ENCODE measurements around the gene GIT2.
"Not testable (repeated sequence)": the region's sequence is repeated elsewhere in the genome, so short reads cannot be mapped to it uniquely, and the experiment has no call there.

The GIT2 gene

GRCh38 chr12:110005319-110005973 lies 9.3 kb upstream of the GIT2 start:
- in situ Hi-C loops (cut with MboI; ENCODE audit: low sequenced_read_pairs), result no loop called here

- in situ Hi-C loops (cut with MboI; ENCODE audit: low sequenced_read_pairs), result no loop called here
Observed at GRCh38 chr12:110004598-110004997, 8.4 kb upstream of the GIT2 start.

- in situ Hi-C loops (cut with MboI; ENCODE audit: low sequenced_read_pairs), result no loop called here
Observed at GRCh38 chr12:110002676-110003515, 6.7 kb upstream of the GIT2 start.

- in situ Hi-C loops (cut with MboI; ENCODE audit: low sequenced_read_pairs), result no loop called here
Observed at GRCh38 chr12:110001596-110001995, 5.4 kb upstream of the GIT2 start.

GRCh38 chr12:109999983-110000505 lies 3.9 kb upstream of the GIT2 start:
- in situ Hi-C loops (cut with MboI; ENCODE audit: low sequenced_read_pairs), result no loop called here

GRCh38 chr12:109999649-109999971 lies 3.4 kb upstream of the GIT2 start:
- in situ Hi-C loops (cut with MboI; ENCODE audit: low sequenced_read_pairs), result no loop called here

GRCh38 chr12:109998904-109999648 lies 2.9 kb upstream of the GIT2 start, which contains the start of gene ANKRD13A:
Gene ANKRD13A (plus strand): TSS chr12:109999430. CDS start chr12:109999689, 259 bp downstream.
- in situ Hi-C loops (cut with MboI; ENCODE audit: low sequenced_read_pairs), result no loop called here

- in situ Hi-C loops (cut with MboI; ENCODE audit: low sequenced_read_pairs), result no loop called here
Observed at GRCh38 chr12:109998241-109998903, 2.2 kb upstream of the GIT2 start.

GRCh38 chr12:109997393-109997792 lies 1.2 kb upstream of the GIT2 start:
- in situ Hi-C loops (cut with MboI; ENCODE audit: low sequenced_read_pairs), result no loop called here

GRCh38 chr12:109996483-109996853 lies 300 bp upstream of the GIT2 start:
- in situ Hi-C loops (cut with MboI; ENCODE audit: low sequenced_read_pairs), result no loop called here

GRCh38 chr12:109995361-109995685 lies 845 bp downstream of the GIT2 start:
- in situ Hi-C loops (cut with MboI; ENCODE audit: low sequenced_read_pairs), result no loop called here

- in situ Hi-C loops (cut with MboI; ENCODE audit: low sequenced_read_pairs), result no loop called here
Observed at GRCh38 chr12:109994401-109995175, 1.6 kb downstream of the GIT2 start.

GRCh38 chr12:109993091-109993490 lies 3.1 kb downstream of the GIT2 start:
- in situ Hi-C loops (cut with MboI; ENCODE audit: low sequenced_read_pairs), result no loop called here

- in situ Hi-C loops (cut with MboI; ENCODE audit: low sequenced_read_pairs), result no loop called here
Observed at GRCh38 chr12:109991586-109991985, 4.6 kb downstream of the GIT2 start.

GRCh38 chr12:109989380-109989779 lies 6.8 kb downstream of the GIT2 start:
- in situ Hi-C loops (cut with MboI; ENCODE audit: low sequenced_read_pairs), result no loop called here

- in situ Hi-C loops (cut with MboI; ENCODE audit: low sequenced_read_pairs), result no loop called here
Observed at GRCh38 chr12:109988903-109989302, 7.3 kb downstream of the GIT2 start.

- in situ Hi-C loops (cut with MboI; ENCODE audit: low sequenced_read_pairs), result no loop called here
Observed at GRCh38 chr12:109988274-109988673, 7.9 kb downstream of the GIT2 start.

GRCh38 chr12:109987615-109988014 lies 8.6 kb downstream of the GIT2 start:
- in situ Hi-C loops (cut with MboI; ENCODE audit: low sequenced_read_pairs), result no loop called here

GRCh38 chr12:109986236-109986635 lies 9.9 kb downstream of the GIT2 start:
- in situ Hi-C loops (cut with MboI; ENCODE audit: low sequenced_read_pairs), result not testable (repeated sequence)

GRCh38 chr12:109983432-109984142 lies 12.6 kb downstream of the GIT2 start:
- in situ Hi-C loops (cut with MboI; ENCODE audit: low sequenced_read_pairs), result no loop called here
